ENCODE measurements around the gene CDKN2B-AS1.

The CDKN2B-AS1 gene

DNA sequence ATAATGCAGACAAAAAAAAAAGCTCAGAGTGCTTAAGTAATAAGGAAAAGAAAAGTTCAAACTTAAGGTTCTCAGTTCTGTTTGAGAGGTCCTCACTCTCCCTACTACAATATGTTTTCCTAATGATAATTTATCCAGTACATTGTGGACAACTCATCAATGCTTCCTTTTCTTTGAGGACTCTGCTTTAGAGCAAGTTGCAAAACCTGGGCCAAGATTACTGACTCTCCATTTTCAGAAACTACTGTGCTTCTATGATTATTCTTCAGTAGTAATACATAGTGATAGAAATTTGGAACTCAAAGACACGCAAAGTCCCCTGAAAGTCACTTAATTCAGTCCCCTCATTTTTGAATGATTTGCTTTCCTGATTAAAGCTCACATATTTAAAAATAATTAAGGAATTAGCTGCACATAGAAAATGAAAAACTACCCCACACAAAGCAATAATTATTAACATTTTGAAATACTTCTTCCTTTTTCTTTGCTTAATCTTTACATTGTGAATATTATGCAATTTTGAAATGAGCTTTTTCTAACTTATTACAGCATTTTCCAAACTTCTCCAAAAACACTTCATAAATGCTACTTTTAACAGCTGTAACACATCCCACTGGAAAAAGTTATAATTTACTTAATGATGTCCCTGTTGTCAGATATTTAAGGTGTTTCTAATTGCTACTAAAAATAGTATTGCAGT, 11.6 kb upstream of the CDKN2B-AS1 start:
- DNase-seq = no peak

DNA sequence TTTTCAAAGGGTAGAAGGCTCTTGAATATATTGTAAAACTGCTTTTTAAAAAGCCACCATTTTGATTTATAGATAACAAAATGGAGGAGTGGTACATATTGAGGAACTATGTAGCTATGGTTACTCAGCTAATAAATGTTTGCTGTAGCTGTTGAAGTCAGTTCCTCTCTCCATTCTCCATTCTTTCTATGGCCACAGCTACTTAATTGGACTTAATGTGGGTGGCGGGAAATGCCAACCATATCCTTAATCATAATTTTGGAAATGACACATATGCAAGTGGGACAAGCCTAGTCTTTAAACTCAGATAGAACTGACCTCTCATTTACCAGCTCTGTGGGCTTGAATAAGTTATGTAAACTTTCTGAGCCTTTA, 11.0 kb upstream of the CDKN2B-AS1 start:
- no peak for DNase-seq

DNA sequence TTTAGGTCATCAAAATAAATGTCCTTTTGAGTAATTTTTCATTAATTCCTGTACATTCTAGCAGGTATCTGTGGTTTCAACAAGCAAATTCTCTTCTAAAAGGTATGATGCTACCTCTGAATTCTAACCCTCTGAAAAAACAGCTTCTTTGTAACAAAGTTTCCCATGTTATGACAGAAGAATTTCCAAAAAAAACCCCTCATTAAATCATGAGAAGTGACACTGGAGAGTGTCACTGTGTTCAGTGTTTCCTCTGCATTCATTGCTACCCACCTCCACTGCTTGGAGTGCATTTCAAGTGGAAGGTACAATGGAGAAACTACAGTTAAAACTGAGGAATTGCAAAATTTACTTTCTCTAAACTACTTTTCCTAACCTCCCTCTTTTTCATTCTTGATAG, 10.5 kb upstream of the CDKN2B-AS1 start:
- no peak for DNase-seq

DNA sequence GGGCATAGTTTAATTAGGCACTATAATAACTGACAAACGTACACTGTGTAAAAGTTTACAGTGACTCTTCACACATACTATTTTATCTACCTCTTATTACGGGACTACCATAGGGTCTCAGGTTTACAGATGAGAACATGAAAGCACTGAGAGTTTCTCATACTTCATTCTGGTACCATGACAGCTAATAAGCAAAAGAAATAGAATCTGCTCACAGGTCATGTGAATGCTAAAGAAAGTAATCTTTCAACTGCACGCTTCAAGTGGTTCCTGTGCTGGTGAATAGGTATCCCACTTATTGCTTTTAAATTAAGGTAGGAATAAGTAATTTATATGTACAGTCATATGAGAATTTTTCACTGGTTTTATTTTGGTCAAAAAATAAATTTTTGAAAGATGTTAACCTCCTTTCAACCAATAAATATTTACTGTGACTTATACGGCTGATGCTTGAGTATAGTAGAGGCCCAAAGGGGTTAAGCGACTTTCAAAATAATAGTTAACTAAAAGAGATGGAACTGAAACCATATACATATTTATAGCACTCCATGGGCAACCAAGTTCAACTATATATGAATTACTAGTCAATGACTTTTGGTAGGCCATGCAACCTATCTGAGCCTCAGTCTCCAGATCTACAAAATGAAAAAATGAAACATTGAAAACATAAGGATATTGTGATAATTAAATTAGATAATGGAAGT, 8.5 kb upstream of the CDKN2B-AS1 start:
- no peak for DNase-seq

DNA sequence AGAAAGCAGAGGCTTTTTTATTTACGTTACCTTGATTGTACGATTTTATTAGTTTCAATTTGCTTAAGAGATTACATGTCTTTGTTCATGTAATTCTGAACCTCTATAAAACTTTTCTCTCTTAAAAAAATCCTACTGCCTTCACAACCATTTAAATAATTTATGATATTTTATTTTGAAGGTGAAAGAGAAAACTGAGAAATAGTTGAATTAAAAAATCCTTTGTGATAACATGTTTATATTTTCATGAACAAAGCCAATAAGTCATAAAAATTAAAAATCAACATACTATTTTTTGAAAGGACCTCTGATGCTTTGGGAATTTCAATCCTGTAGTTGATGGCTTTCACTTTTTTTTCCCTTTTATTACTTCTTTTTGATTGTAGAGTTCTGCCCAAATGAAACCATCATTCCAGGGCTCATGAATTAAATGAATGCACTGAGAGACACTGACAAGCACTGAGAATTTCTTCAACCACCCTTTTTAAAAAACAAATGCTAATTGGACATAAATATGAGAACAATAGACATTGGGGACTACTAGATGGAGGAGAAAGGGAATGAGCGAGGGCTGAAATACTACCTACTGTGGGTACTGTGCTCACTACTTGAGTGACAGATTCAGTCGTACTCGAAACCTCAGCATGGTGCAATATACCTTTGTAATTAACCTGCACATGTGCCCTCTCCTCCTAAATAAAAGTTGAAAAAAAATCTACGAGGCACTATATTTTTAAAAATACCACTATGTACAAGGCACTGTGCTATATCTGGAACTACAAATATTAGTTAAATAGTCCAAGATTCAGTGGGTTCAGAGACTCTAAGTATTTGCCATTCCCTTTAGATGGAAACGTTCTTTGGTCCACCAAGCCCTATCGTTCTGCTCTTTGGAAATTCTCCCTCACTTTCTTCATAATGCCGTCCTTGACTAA, 6.3 kb upstream of the CDKN2B-AS1 start:
- no peak for DNase-seq

DNA sequence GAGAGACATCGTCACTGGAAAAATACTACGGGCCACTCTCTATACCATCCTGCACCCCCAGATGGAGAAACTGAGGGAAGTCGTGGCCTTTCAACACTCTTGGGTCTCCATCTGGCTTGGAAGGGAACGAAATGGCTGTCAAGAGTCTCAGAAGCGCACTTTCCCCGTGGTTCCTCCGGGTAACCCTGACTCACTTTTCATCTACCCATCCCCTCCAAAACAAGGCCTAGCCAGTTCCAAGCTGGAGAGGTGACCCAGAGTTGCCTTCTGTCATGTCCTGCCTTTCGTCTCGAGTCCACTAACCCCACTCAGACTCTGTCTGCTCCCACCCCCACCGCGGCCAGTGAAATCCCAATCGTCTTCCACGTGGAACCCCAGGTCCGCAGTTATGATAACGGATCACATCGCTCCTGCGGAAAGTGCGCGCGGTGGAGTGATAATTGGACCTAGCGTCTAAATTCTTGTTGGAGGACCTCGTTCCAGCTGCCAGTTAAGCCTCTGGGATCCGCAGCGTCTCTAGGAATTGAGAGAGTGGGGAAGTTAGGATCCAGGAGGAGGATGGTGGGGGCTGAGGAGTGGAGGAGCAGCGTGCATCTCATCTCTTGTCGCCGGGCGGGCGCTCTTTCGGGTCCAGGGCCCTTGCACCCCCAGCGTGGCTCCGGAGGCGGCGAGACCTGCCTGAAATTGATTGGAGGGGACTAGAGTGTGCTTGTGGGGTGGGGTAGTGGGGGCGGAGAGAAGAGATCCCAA, 5.0 kb upstream of the CDKN2B-AS1 start:
- no peak for DNase-seq

DNA sequence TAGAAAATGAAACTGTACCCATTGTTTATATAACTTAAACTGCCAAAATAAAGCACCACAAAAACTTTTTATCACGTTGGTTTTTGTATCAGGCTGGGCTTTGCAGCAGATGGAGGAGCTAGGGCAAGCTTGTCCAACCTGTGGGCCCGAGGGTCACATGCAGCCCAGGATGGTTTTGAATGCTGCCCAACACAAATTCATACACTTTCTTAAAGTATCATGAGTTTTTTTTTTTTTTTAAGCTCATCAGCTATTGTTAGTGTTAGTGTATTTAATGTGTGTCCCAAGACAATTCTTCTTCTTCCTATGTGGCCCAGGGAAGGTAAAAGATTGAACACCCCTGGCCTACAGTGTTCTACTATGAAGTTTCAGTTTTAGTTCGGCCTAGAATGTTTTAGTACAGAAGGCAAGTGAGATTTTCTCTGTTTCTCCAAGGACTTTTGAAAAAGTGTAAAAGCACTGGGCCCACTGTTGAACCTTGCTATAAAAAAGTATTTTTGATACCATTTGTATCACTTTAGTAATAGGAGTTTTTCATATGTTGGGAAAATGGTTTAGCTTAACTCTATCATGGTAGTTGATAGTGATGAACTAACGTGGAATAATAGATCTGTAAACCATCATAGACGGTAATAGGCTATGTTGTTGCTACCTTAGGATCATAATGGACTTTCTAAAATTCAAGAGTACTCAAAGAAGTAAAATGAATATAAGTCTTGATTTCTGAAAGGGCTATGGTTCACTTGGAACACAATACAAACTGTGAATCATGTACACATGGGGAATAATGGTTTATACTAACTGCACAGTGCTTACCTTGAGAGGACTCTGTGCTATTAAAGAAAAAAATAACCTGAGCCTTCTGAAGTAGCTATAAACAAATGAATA, 3.3 kb upstream of the CDKN2B-AS1 start:
- no peak for DNase-seq

DNA sequence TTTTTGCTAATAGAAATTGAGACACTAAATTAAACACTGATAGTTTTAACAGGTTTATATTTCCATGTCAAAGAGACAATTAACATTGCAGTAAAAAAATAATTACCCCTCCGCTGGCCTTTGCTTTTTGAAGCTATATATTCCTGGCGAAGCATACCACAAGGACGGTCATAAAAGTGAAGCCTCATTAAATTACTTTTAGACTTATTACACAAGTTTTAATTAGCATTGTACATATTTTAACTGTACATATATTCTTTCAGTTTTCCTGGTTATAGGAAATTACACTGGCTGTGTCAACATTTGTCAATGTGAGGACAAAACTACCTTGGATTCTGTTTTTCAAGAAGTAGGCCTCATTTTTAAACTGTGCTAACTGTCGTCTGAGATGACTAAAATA, 1.6 kb upstream of the CDKN2B-AS1 start:
- no peak for DNase-seq

DNA sequence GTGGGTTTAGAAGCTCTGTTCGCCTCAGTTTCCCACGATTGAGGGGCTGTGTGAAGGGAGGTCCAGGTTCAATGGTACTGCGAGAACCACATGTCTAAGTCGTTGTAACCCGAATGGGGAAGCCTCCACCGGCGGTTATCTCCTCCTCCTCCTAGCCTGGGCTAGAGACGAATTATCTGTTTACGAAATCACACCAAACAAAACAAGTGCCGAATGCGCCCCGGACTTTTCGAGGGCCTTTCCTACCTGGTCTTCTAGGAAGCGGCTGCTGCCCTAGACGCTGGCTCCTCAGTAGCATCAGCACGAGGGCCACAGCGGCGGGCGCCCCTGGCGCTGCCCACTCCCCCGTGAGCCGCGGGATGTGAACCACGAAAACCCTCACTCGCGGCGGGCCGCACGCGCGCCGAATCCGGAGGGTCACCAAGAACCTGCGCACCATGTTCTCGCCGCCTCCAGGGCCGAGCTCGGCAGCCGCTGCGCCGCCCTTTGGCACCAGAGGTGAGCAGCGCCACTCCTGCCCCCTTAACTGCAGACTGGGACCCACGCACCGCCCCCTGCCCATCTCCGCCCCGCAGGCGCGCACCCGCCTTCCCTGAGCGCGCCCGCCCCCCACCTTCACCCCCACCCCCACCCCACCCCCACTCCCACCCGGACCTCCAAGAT, 567 bp upstream of the CDKN2B-AS1 start, which contains the start of gene CDKN2A:
TSS of gene CDKN2A (minus strand) at position 500 of the 663 bp plus-strand sequence.
- DNase-seq = peak in 3 of 5 donors; percentile 41 to 62 (median 45)

DNA sequence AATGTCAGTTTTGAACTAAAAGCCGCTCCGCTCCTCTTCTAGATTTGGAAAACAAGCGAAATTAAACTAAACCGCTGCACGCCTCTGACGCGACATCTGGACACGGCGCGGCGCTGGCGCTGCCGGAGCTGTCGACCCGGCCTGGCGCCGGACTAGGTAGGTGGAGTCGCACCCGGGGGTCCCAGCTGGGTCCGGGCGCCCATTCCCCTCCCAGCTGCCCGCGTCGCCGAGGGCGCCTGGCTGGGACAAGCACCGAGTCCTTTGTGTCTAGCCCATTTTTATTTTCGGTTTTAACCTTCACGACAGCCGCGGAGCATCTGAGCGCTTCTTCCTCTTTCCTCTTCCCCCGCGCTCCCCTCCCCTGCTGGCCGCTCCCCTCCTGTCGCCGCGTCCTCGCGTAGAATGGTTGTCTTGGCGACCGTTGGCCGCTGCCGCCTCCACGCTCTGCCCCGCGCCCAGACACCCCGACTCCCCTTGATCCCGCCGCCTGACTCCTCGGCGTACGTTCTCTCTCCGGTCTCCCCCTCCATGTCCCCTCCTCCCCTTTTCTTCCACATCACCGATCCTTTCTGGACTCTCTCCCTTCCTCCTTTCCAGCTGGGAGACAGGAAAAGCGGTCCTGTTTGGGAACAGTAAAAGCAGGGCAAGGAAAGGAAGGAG, 545 bp downstream of the CDKN2B-AS1 start:
- peak; percentile 66 to 90 (median 73) for DNase-seq

DNA sequence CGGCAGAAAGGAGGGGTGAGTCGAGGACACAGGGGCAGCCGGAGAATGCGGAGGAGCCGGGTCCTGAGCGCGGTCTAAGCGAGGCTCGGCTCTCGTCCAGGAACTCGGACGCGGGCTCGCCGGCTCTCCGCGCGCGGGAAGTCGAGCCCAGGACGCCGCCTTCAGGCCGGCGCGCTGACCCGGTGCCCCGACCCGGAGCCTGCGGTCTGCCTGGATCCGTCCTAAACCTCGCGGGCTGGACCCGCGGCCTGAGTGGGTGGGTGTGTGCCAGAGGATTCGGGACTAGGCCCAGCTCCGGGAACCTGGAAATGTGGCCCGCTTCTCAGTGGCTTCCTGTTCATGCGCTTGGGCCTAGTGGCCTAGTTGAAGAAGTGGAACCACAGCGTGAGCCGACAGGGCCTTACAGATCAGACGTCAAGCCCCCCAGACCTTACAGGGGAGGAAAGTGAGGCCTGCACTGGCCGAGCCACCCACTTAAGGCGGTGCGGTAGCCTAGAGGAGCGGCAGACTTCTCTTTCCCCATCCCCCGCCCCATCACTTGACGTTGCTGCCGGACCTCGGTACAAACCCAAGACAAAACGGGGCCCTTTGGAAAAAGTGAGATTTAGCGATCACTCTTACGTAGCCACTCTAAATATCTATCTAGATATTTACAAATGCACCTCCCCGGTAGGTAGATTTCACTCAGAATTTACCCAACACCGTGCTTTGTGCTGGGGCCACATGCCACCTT, 1.2 kb downstream of the CDKN2B-AS1 start:
- peak in 2 of 5 donors; percentile 12 to 16 for DNase-seq

DNA sequence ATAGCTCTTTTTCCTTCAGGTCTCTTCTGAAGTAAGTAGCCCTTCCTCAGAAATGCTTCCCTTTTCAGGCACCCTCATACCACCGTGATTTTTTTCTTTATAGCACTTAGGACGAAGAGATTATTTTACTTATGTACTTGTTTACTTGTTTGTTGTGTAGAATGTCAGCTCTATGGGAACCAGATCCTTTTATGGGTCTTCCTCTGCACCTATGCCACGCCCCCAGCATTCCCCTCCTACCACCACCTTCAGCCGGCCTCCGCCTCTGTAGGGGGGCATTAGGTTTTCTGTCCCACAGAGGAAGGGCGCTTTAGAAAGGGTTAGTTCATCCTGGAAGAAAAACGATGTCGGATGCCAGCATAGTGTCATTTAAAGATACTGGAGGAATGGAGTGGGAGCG, 1.8 kb downstream of the CDKN2B-AS1 start:
- no peak for DNase-seq

DNA sequence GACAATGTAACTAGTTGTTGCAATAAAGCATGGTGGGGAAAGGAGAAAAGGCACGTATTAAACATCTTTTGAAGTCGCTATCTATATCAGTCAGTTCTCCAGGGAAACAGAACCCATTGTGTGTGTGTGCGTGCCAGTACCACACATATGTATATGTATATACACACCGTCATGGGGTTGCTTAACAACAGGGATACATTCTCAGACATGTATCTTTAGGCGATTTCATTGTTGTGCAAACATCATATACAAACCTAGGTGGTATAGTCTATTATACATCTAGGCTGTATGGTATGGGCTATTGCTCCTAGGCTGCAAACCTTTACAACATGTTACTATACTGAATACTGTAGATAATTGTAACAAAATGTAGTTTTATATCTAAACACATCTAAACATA, 2.3 kb downstream of the CDKN2B-AS1 start:
- DNase-seq = no peak

DNA sequence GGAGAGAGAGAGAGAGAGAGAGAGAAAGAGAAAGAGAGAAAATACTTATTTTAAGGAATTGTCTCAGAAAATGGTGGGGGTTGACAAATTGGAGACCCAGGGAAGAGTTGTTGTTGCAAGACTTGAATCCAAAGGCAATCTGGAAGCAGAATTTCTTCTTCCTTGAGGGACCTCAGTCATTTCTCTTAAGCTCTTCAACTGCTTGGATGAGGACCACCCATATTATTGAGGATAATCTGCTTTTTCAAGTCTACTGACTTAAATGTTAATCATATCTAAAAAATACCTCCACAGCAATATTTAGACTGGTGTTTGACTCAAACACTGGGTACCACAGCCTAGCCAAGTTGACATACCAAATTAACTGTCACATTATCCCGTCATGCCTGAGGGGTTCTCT, 2.9 kb downstream of the CDKN2B-AS1 start:
- no peak for DNase-seq

DNA sequence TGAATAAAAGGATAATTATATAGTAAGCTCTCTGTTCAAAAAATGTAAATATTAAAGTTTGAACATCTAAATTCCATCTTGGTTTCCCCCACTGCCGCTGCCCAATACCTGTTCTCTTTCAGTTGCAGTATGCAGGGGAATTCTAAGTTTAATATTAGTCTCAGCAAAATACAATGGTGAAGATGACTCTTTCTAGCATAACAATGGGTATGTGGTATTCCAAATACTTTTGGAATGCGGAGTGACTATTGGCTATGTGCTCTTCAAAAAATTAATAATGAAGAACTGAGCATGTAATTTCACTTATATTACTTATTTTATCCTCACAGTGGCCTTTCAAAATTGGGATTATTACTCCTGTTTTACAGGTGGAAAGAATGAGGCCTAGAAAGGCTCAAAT, 3.4 kb downstream of the CDKN2B-AS1 start:
- no peak for DNase-seq

DNA sequence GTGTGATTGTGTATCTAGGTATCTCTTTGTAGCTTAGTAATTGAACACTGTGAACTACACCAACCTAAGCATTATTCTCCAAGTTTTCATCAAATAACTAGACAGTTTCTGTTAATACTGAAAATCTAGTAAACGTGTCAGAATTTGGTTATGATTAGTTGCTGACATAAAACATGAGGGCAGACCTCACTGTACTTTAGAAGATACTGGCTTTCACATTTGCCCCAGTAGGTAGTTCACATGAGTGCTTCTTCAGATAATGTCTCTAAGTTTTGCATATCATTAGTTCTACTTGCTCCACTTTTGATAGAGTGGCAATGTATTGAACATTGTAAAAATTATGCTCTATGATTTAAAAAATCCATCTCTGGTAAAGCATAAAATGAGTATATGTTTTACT, 7.4 kb downstream of the CDKN2B-AS1 start:
- no peak for DNase-seq

DNA sequence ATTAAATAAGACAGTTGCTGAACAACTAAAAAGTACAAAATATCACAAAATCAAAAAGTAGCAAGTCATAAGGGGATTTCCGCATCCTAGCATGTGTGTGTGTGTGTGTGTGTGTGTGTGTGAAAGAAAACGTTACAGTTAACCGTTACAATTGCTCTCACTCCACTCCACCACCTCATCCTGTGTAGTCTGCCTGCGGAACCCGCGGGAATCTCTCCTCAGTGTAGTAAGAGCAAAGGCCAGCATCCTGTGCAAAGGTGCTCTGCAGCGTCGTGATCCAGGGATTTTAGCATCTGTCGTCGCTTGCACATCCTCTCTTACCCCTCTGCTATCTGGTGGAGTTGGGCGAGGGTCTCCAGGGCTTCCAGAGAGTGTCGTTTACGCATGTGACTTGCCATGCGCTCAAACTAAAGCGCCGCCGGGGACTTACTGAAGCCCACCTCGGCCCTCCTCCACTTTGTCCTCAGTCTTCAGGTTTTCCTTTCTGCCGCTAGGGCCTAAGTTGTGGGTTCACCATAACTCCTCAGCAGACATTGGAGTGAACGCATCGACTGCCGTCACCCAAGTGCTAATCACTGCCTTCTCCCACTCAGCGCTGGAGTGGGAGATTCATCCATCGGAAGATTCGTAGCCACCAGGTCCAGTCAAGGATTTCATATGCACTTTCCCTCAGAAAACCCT, 10.6 kb downstream of the CDKN2B-AS1 start:
- DNase-seq = peak in 1 of 5 donors; percentile 49

DNA sequence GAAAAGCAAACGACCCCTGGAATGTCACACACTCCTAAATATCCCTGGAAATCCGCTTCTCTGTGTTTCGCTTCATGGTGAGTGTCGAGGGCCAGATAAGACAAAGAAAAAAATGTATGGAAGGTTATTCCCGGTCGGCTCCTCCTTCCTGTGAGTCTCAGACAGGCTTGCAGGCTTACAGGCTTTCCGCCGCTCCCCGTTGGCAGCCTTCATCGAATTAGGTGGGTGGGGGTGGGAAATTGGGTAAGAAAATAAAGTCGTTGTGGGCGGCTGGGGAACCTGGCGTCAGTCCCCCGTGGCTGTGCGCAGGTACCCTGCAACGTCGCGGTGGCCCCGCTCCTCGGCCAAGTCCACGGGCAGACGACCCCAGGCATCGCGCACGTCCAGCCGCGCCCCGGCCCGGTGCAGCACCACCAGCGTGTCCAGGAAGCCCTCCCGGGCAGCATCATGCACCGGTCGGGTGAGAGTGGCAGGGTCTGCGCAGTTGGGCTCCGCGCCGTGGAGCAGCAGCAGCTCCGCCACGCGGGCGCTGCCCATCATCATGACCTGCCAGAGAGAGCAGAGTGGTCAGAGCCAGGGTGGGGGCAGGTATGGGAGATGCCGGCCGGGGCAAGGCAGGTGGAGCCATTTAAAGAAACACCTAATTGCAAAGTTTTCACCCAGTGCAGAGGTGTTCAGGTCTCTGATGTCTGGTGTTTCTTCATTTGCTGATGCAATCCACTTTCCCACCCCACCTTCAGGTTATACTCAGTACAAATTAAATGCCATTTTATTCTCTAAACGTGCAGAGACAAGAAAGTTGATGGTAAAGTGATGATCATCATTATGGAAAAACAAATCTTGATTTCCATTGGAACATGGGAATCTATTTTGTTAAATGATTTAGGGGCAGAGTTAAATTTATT, 11.4 kb downstream of the CDKN2B-AS1 start:
- no peak for DNase-seq
